ENCODE measurements around the gene CAMK1D.
"Not testable (repeated sequence)": the region's sequence is repeated elsewhere in the genome, so short reads cannot be mapped to it uniquely, and the experiment has no call there.

CAMK1D gene

GRCh38 chr10:12518024-12518423, 168.7 kb downstream of the CAMK1D start:
- no peak for DNase-seq (ENCODE audit: low read depth)

GRCh38 chr10:12521423-12521822, 172.1 kb downstream of the CAMK1D start:
- no peak for DNase-seq (ENCODE audit: low read depth)

DNA sequence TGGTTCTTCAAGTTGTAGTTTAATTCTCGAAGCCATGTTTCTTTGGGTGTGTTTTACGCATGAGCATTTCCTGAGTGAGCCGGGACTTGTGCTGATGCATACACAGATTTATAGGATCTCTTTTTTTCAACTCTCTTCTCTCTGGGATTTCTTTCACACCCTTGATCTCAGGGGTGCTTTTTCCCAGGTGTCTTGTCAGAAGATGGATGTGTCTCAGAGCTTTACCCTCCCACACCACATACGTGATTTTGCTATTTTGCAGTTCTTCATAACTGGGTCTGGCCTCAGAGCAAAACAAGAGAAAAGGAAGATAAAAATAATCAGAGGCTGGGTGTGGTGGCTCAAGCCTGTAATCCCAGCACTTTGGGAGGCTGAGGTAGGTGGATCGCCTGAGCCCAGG, 177.0 kb downstream of the CAMK1D start:
- no peak for DNase-seq (ENCODE audit: low read depth)

DNA sequence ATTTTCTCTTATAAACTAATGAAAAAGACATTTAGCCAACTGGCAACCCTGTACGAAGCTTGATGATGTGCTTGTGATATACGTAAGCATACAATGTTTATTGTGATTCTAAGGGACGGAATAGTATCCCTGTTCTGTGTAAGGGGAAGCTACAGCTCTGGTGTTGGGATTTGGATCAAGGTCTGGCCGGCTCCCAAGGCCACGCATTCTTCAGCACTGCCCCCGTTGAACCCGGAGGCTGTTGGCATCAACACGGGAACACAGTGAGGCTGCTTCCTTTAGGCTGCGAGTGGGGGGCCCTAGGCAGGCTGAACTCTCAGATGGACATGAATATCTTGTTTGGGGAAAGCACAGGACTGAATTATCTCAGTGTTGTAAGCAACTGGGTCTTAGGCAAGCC, 180.6 kb downstream of the CAMK1D start:
- DNase-seq (ENCODE audit: low read depth), result no peak

DNA sequence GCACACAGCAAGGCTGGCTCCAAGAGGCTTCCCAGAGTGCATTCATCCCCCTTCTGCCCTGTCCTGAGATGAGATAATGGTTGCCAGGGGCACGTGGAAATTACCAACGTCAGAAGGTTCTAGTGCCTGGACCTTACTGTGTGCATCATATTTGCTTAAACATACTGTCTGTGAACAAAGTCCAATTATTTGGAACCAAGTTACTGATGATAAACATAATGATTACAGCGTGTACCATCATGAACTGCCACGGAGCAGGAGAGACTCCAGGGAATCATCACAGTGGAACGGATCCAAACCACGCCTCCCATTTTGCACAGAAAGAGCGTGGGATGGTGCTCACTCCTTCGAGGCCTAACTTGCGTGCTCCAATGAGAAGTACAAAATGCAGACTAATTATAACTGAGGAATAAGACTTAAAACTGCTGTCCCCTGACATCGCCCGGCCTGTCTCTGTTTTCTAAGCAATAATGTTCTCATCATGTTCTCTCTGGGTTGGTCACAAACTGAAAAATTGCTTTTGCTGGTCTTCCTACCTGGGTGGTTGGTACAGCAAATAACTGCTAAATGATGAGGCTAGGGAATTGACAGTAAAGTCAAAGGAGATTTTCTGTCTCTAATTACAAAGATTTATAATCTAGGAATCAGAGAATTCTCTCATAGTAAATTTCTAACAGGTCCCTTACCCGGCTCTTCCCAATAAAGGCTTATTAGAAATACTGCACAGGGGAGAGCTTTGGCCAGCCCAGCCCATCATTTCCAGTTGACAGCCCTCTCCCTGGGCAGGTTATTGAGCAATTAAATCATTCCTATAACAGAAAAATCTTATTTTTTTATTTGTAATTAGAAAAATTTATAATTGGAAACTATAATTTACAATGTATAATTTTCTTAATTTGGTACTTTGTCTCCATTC, 182.2 kb downstream of the CAMK1D start:
- DNase-seq (ENCODE audit: low read depth), result no peak

- DNase-seq (ENCODE audit: low read depth), result no peak
Measured at GRCh38 chr10:12533151-12533550, 183.8 kb downstream of the CAMK1D start.

- DNase-seq (ENCODE audit: low read depth), result no peak
Measured at GRCh38 chr10:12533723-12534122, 184.4 kb downstream of the CAMK1D start.

DNA sequence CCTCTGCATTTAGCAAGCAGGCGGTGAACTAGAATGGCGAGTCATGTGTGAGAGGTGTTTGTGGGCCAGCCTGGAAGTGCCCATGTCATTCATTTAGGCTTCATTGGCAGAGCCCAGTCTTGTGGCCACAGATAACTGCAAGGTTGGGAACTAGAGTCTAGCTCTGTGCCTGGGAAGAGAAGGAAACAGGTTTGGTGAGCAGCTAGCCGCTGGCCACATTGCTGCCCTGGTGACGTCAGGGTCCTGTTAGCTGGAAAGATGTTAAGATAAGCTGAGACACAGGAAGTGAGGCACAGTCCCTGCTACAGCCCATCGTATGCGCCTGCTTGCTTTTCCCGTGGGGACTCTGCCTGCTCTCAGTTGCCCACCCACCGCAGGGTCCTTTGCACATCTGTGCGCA, 185.5 kb downstream of the CAMK1D start:
- no peak for DNase-seq (ENCODE audit: low read depth)

GRCh38 chr10:12535656-12536055, 186.3 kb downstream of the CAMK1D start:
- DNase-seq (ENCODE audit: low read depth), result no peak

GRCh38 chr10:12538491-12538995, 189.2 kb downstream of the CAMK1D start:
- DNase-seq (ENCODE audit: low read depth), result no peak

- no peak for DNase-seq (ENCODE audit: low read depth)
Measured at GRCh38 chr10:12539350-12540164, 190.2 kb downstream of the CAMK1D start.

GRCh38 chr10:12540341-12540781, 191.0 kb downstream of the CAMK1D start:
- DNase-seq (ENCODE audit: low read depth), result no peak

GRCh38 chr10:12541446-12542067, 192.2 kb downstream of the CAMK1D start:
- no peak for DNase-seq (ENCODE audit: low read depth)

- DNase-seq (ENCODE audit: low read depth), result no peak
Measured at GRCh38 chr10:12542133-12542670, 192.9 kb downstream of the CAMK1D start.

DNA sequence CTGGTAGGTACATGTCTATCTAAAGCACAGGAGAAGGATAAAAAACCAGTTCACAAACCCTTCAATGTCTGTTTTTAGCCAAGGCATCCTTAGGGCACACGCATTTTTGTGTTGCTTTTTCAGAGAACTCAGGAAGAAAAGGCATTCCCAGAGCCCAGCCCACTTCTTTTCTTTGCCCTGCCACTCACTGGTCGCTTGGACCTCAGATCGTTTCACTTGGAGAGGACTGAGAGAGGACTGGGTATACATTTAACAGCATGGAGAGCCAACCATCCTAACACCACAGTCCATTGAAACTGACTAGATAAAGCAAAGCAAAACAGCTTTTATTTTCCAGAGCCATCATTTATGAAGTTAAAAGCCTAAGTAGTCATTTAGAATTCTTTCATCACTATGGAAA, 194.2 kb downstream of the CAMK1D start:
- DNase-seq (ENCODE audit: low read depth), result no peak

DNA sequence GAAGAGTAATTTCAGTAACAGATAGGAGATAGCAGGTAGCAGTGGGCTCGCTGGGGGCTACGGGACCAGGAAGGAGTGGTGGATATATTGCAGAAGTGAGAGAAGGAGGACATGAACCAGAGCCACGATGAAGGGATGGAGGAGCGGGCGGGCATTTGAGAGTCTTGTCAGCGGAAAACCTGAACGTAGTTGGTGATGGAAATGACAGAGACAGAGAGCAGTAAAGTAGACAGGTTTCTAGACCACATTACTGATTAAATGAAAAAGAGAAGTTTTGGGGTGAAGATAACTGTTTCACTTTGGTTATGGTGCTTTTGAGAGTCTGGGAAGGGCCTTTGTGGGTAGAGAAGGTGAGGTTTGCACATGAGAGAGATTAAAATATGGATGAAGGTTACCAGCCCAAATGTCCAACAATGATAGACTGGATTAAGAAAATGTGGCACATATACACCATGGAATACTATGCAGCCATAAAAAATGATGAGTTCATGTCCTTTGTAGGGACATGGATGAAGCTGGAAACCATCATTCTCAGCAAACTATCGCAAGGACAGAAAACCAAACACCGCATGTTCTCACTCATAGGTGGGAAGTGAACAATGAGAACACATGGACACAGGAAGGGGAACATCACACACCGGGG, 196.9 kb downstream of the CAMK1D start:
- DNase-seq (ENCODE audit: low read depth), result not testable (repeated sequence)

GRCh38 chr10:12547301-12547771, 198.0 kb downstream of the CAMK1D start:
- DNase-seq (ENCODE audit: low read depth), result no peak

GRCh38 chr10:12549297-12549696, 199.9 kb downstream of the CAMK1D start:
- DNase-seq (ENCODE audit: low read depth), result no peak

DNA sequence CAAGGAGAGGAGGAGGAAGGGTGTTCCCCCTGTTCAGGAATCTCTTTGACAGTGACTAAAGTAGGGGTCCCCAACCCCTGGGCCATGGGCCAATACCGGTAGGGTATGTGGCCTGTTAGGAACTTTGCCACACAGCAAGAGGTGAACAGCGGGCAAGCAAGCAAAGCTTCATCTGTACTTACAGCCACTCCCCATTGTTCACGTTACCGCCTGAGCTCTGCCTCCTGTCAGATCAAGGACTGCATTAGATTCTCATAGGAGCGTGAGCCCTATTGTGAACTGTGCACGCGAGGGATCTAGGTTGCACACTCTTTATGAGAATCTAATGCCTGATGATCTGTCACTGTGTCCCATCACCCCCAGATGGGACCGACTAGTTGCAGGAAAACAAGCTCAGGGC, 201.6 kb downstream of the CAMK1D start:
- no peak for DNase-seq (ENCODE audit: low read depth)

- no peak for DNase-seq (ENCODE audit: low read depth)
Measured at GRCh38 chr10:12556039-12556438, 206.7 kb downstream of the CAMK1D start.

DNA sequence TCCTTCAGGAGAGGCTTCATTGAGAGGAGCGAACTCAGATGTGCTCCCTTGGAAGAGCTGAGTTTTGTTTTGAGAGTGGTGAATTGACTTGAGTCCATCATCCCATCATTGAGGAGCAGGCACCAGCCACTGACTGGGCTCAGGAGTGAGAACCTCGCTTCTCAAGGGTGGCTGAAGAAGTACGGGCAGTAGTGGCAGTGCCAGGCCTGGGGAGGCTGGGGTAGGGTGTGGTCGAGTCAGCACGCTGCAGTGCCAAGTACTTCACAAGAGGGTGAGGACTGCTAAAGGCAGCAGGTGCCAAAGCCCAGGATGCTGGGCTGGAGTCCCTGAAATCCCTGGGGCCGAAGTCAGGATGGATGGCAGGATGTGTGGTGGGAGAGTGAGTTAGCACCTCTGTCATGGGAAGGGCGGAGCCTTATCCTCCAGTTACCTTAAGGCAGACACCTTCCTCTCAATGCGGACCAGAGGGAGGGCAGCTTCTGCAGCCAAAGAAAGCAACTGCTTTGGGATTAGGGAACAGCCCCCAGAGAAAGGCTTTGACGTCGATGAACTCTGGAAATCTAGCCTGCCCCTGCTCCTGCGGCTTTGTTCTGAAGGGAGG, 210.3 kb downstream of the CAMK1D start:
- DNase-seq (ENCODE audit: low read depth), result no peak
